OCI-LY7 (cell line): ENCODE data around the gene PEX14. TPM values are rescaled to one million over a fixed set of nuclear protein-coding genes. Genes with fewer than 3 reads are reported as not detected.

Experiments
- small RNA-seq: library from RNA; depleted of rRNA; stranded (forward); fragments of <200 nt; gene quantifications from one replicate; pipeline ENCODE3, GENCODE V24; 2014
- total RNA-seq, 2 experiments: library from RNA; depleted of rRNA in 1 of 2; stranded (reverse); fragments of >200 nt in 1 of 2; shearing (Covaris generic) in 1 of 2; gene quantifications; 2 replicates each; pipeline ENCODE4 v1.2.3, GENCODE V29; 2014 to 2022

PEX14 gene
- total RNA-seq, 2 experiments from 2014 or later: 14.6 to 24.3 TPM

Small RNA genes lying within 50 kb of the gene (small RNA-seq; reads per million reads assigned to genes)
- gene RN7SL614P: not detected

Other genes starting within 250 kb of the PEX14 start
- 50.3 and 69.3 TPM in 2 replicates for gene PGD, start 75.9 kb upstream of the PEX14 start, total RNA-seq (2014; rRNA removed; shearing (Covaris generic))
- 146 and 157 TPM in 2 replicates for gene PGD, start 75.9 kb upstream of the PEX14 start, total RNA-seq (2022)
- gene CENPS, start 44.5 kb upstream of the PEX14 start, total RNA-seq (2014; rRNA removed; shearing (Covaris generic)): 13.6 and 18.8 TPM in 2 replicates
- 18.4 and 18.8 TPM in 2 replicates for gene CENPS, start 44.5 kb upstream of the PEX14 start, total RNA-seq (2022)
- gene CORT, start 24.9 kb upstream of the PEX14 start, total RNA-seq (2014; rRNA removed; shearing (Covaris generic)): 0.66 TPM in 1 of 2 replicates, not detected in the other
- gene CORT, start 24.9 kb upstream of the PEX14 start, total RNA-seq (2022): 1.3 TPM in 1 of 2 replicates, not detected in the other
- 58.4 and 64.6 TPM in 2 replicates for gene DFFA, start 2.4 kb upstream of the PEX14 start, total RNA-seq (2014; rRNA removed; shearing (Covaris generic))
- 70.9 and 79.0 TPM in 2 replicates for gene DFFA, start 2.4 kb upstream of the PEX14 start, total RNA-seq (2022)